ENCODE measurements around the gene MFSD12.

The MFSD12 gene

GRCh38 chr19:3606174-3606689 is 48.8 kb upstream of the MFSD12 start:
- Histone ChIP-seq H3K9me3 (ENCODE audit: control insufficient read depth, insufficient read depth, low read depth, low read length) (no peaks in the 10 kb centered on the region), H3K4me3 (ENCODE audit: low read depth, low read length) (peak overlapping the region; percentile 51), H3K27ac (ENCODE audit: extremely low read depth, low read depth, low read length) (no peak overlapping the region), H3K4me1 (ENCODE audit: control insufficient read depth, insufficient read depth, low read length) (peaks cover 3% of the 10 kb centered on the region; the same call in 1 of the 2 replicates), H3K36me3 (ENCODE audit: control insufficient read depth in 2 of 2, insufficient read depth in 1 of 2, low read length in 2 of 2) (peaks cover 0 to 13% of the 10 kb centered on the region in 2 experiments; a peak in 2 of 3 replicates)
- no peak for TF ChIP-seq ZNF530 (tag by site-specific recombination; IDR thresholded peaks at IDR 0.05; ENCODE audit: low read depth)
- peak; percentile 3; the same call in 1 of the 2 replicates for TF ChIP-seq ZBTB7A (tag by site-specific recombination; IDR thresholded peaks at IDR 0.05; ENCODE audit: low read depth)
- TF ChIP-seq, protein P1, sequence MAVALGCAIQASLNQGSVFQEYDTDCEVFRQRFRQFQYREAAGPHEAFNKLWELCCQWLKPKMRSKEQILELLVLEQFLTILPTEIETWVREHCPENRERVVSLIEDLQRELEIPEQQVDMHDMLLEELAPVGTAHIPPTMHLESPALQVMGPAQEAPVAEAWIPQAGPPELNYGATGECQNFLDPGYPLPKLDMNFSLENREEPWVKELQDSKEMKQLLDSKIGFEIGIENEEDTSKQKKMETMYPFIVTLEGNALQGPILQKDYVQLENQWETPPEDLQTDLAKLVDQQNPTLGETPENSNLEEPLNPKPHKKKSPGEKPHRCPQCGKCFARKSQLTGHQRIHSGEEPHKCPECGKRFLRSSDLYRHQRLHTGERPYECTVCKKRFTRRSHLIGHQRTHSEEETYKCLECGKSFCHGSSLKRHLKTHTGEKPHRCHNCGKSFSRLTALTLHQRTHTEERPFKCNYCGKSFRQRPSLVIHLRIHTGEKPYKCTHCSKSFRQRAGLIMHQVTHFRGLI (tag by site-specific recombination; IDR thresholded peaks at IDR 0.05) = 0 out of 2 replicates have a peak, but pooled peaks have one; percentile 54
- 0 out of 2 replicates have a peak, but pooled peaks have one; percentile 13 for TF ChIP-seq ZNF2 (tag by site-specific recombination; IDR thresholded peaks at IDR 0.05)
- TF ChIP-seq KLF9 (tag by site-specific recombination; IDR thresholded peaks at IDR 0.05; ENCODE audit: low read depth) = peak; percentile 22; the same call in 1 of the 2 replicates
- peak; percentile 39; the same call in 1 of the 2 replicates for TF ChIP-seq ZNF335 (tag by site-specific recombination; conservative IDR thresholded peaks at IDR 0.05)
- peak; percentile 39; the same call in 1 of the 2 replicates for TF ChIP-seq GLIS1 (tag by site-specific recombination; IDR thresholded peaks at IDR 0.05)
- TF ChIP-seq ZBTB8A (tag by site-specific recombination; IDR thresholded peaks at IDR 0.05) = peak; percentile 32; the same call in 1 of the 2 replicates
- TF ChIP-seq ZIC2 (tag by site-specific recombination; IDR thresholded peaks at IDR 0.05) = peak; percentile 93
- TF ChIP-seq, protein P2, sequence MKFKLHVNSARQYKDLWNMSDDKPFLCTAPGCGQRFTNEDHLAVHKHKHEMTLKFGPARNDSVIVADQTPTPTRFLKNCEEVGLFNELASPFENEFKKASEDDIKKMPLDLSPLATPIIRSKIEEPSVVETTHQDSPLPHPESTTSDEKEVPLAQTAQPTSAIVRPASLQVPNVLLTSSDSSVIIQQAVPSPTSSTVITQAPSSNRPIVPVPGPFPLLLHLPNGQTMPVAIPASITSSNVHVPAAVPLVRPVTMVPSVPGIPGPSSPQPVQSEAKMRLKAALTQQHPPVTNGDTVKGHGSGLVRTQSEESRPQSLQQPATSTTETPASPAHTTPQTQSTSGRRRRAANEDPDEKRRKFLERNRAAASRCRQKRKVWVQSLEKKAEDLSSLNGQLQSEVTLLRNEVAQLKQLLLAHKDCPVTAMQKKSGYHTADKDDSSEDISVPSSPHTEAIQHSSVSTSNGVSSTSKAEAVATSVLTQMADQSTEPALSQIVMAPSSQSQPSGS (tag by site-specific recombination; IDR thresholded peaks at IDR 0.05; ENCODE audit: low read depth) = no peak
- TF ChIP-seq KLF1 (tag by site-specific recombination; IDR thresholded peaks at IDR 0.05) = peak; percentile 39
- no peak for TF ChIP-seq ELK4 (IDR thresholded peaks at IDR 0.05; ENCODE audit: borderline replicate concordance, low read depth, low read length)
- peak; percentile 51 for TF ChIP-seq ZEB2 (tag by site-specific recombination; IDR thresholded peaks at IDR 0.05)
- TF ChIP-seq SP2 (tag by site-specific recombination; IDR thresholded peaks at IDR 0.05) = peak; percentile 54
- TF ChIP-seq GLIS2 (tag by site-specific recombination; IDR thresholded peaks at IDR 0.05) = peak; percentile 54
- no peak for TF ChIP-seq ZNF521 (tag by site-specific recombination; IDR thresholded peaks at IDR 0.05)
- TF ChIP-seq HIC1 (tag by site-specific recombination; IDR thresholded peaks at IDR 0.05) = peak; percentile 91
- TF ChIP-seq, protein P3, sequence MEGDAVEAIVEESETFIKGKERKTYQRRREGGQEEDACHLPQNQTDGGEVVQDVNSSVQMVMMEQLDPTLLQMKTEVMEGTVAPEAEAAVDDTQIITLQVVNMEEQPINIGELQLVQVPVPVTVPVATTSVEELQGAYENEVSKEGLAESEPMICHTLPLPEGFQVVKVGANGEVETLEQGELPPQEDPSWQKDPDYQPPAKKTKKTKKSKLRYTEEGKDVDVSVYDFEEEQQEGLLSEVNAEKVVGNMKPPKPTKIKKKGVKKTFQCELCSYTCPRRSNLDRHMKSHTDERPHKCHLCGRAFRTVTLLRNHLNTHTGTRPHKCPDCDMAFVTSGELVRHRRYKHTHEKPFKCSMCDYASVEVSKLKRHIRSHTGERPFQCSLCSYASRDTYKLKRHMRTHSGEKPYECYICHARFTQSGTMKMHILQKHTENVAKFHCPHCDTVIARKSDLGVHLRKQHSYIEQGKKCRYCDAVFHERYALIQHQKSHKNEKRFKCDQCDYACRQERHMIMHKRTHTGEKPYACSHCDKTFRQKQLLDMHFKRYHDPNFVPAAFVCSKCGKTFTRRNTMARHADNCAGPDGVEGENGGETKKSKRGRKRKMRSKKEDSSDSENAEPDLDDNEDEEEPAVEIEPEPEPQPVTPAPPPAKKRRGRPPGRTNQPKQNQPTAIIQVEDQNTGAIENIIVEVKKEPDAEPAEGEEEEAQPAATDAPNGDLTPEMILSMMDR (tag by site-specific recombination; IDR thresholded peaks at IDR 0.05) = no peak
- CTCF ChIA-PET = no interaction called here
- POLR2A ChIA-PET = interaction anchor here (0.6 kb wide), 1 partner anchor 98 kb away, joined by 10 read pairs; no protein-coding TSS in a partner anchor

Data from HEK293 (cell line).